HepG2 (cell line): ENCODE data around the gene ITIH3. TPM values are rescaled to one million over a fixed set of nuclear protein-coding genes. Genes with fewer than 3 reads are reported as not detected.

Source experiments
- FOXC1 ChIP-seq: sonication (generic); formaldehyde crosslinking; IDR thresholded peaks from 2 replicates; pipeline ENCODE4 v1.8.0; 2022; ENCODE audit warnings: mild to moderate bottlenecking, missing genetic modification reagents, borderline replicate concordance
- FOXO1 ChIP-seq: sonication (generic); formaldehyde crosslinking; IDR thresholded peaks from 2 replicates; pipeline ENCODE4 v1.4.0; 2020; ENCODE audit warnings: missing genetic modification reagents
- GATAD2A ChIP-seq: IDR thresholded peaks from 2 replicates; pipeline ENCODE4 v1.6.1; 2016
- IKZF4 ChIP-seq: sonication (generic); formaldehyde crosslinking; IDR thresholded peaks from 2 replicates; pipeline ENCODE4 v1.5.1; 2020; ENCODE audit warnings: borderline replicate concordance, mild to moderate bottlenecking, low read depth, missing genetic modification reagents; ENCODE audit errors: not compliant biosample characterization
- NR2F2 ChIP-seq: IDR thresholded peaks from 2 replicates; pipeline ENCODE4 v1.6.1; 2012; ENCODE audit warnings: low read depth, inconsistent platforms, borderline replicate concordance
- PHF20 ChIP-seq: sonication (generic); formaldehyde crosslinking; IDR thresholded peaks from 2 replicates; pipeline ENCODE4 v1.5.0; 2020; ENCODE audit warnings: mild to moderate bottlenecking, missing genetic modification reagents
- SAP130 ChIP-seq: IDR thresholded peaks from 2 replicates; pipeline ENCODE4 v1.6.1; 2016; ENCODE audit warnings: low read depth
- SKI ChIP-seq: fragments of 450-650 bp; IDR thresholded peaks from one replicate; pipeline ENCODE4 v1.6.1; 2018; ENCODE audit warnings: mild to moderate bottlenecking; ENCODE audit not compliant: partially characterized antibody
- SPEN ChIP-seq: sonication (generic); formaldehyde crosslinking; IDR thresholded peaks from 2 replicates; pipeline ENCODE4 v1.5.1; 2020; ENCODE audit warnings: low read depth, mild to moderate bottlenecking, missing genetic modification reagents
- SUZ12 ChIP-seq: fragments of 150-350 bp; IDR thresholded peaks from 2 replicates; pipeline ENCODE4 v1.6.1; 2014; ENCODE audit warnings: low read depth, low read length
- ZNF160 ChIP-seq: sonication (generic); formaldehyde crosslinking; IDR thresholded peaks from 2 replicates; pipeline ENCODE4 v1.8.0; 2022; ENCODE audit warnings: mild to moderate bottlenecking, inconsistent platforms, missing genetic modification reagents
- ZNF709 ChIP-seq: sonication (generic); formaldehyde crosslinking; IDR thresholded peaks from 2 replicates; pipeline ENCODE4 v1.5.0; 2020; ENCODE audit warnings: mild to moderate bottlenecking, missing genetic modification reagents
- ZNF746 ChIP-seq: sonication (generic); formaldehyde crosslinking; IDR thresholded peaks from 2 replicates; pipeline ENCODE4 v1.8.0; 2022; ENCODE audit warnings: mild to moderate bottlenecking, missing genetic modification reagents
- ZSCAN30 ChIP-seq: sonication (generic); formaldehyde crosslinking; IDR thresholded peaks from 2 replicates; pipeline ENCODE4 v1.5.0; 2020; ENCODE audit warnings: mild to moderate bottlenecking, missing genetic modification reagents
- polyA plus RNA-seq, 8 experiments: library from polyadenylated mRNA; depleted of rRNA in 3 of 8; stranded (reverse) in 7 of 8; unstranded in 1 of 8; fragments of >200 nt; fragmentation: Illumina TruSeq in 4 of 8; extraction: Trizol in 4 of 8; gene quantifications; 2 replicates each; pipeline versions ENCODE4 v1.2.1 to v1.2.3, GENCODE V29; 2011 to 2016; ENCODE audit warnings: low read depth in 4 of 8, missing spikeins in 1 of 8, mixed read lengths in 1 of 8; ENCODE audit not compliant: insufficient read depth in 1 of 8
- total RNA-seq, 5 experiments: library from RNA; depleted of rRNA; stranded (reverse); fragments of >200 nt; fragmentation: Illumina TruSeq; extraction: Trizol; gene quantifications; 2 replicates each; pipeline ENCODE4 v1.2.3, GENCODE V29; 2016; ENCODE audit warnings: low read depth in 1 of 5
- TF ChIP-seq, protein P1 (sequence below): sonication (generic); formaldehyde crosslinking; IDR thresholded peaks from 2 replicates; pipeline ENCODE4 v1.4.0; 2020; ENCODE audit warnings: mild to moderate bottlenecking, missing genetic modification reagents, borderline replicate concordance
- TF ChIP-seq, protein P2 (sequence below): IDR thresholded peaks from 2 replicates; pipeline ENCODE4 v1.6.1; 2012; ENCODE audit warnings: inconsistent platforms
- TF ChIP-seq, protein P3 (sequence below): sonication (generic); formaldehyde crosslinking; IDR thresholded peaks from 2 replicates; pipeline ENCODE4 v1.4.0; 2020; ENCODE audit warnings: missing genetic modification reagents
- TF ChIP-seq, protein P4 (sequence below): sonication (generic); formaldehyde crosslinking; IDR thresholded peaks from 2 replicates; pipeline ENCODE4 v1.4.0; 2020; ENCODE audit warnings: missing genetic modification reagents
- TF ChIP-seq, protein P5 (sequence below): sonication (generic); formaldehyde crosslinking; IDR thresholded peaks from 2 replicates; pipeline ENCODE4 v1.4.0; 2020; ENCODE audit warnings: low read depth, mild to moderate bottlenecking, missing genetic modification reagents
- TF ChIP-seq, protein P6 (sequence below): sonication (generic); formaldehyde crosslinking; IDR thresholded peaks from 2 replicates; pipeline ENCODE4 v1.4.0; 2020; ENCODE audit warnings: mild to moderate bottlenecking, missing genetic modification reagents

Gene ITIH3
- total and polyA plus RNA-seq, 2 of the 13 experiments (the other 11 are each of a cell fraction or from before 2014, with no cell fraction given) = 105 to 632 TPM

DNA sequence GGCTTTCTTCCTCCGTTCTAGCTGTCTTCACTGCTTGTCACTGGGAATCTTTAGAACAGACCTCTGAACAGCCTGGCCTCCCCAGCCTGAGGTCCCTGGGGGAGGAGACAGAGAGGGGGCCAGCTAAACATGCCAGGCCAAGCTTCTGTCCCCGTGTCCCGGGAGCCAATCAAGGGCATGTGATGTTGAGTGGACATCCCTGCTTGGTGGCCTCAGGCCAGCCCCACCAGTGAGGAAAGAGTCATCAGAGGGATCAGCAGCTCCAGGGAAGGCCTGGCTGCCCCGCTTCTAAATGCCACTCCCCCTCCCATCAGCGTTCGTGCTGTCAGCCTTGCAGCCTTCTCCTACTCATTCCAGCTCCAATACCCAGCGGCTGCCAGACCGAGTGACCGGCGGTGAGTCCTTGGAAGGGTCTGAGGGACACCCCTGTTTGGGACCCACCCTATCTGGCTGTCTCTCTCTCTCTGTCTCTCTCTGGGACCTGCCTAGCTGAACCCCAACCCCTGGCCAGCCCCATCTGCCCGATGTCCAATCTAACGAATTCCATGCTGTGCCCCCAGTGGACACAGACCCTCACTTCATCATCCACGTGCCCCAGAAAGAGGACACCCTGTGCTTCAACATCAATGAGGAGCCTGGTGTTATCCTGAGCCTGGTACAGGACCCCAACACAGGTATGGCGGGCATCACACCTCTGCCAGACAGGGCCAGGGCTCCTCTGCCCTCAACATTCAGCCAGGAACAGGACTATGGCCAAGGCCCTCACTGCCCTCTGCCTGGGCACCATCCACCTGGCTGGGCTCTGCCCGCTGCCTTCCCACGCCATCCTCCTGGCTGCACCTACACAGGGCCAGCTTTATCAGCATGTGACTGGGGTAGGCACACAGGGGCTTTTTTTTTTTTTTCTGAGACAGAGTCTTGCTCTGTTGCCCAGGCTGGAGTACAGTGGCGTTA lies 6.6 kb upstream of the ITIH3 start (continued):
- TF ChIP-seq, protein P1, sequence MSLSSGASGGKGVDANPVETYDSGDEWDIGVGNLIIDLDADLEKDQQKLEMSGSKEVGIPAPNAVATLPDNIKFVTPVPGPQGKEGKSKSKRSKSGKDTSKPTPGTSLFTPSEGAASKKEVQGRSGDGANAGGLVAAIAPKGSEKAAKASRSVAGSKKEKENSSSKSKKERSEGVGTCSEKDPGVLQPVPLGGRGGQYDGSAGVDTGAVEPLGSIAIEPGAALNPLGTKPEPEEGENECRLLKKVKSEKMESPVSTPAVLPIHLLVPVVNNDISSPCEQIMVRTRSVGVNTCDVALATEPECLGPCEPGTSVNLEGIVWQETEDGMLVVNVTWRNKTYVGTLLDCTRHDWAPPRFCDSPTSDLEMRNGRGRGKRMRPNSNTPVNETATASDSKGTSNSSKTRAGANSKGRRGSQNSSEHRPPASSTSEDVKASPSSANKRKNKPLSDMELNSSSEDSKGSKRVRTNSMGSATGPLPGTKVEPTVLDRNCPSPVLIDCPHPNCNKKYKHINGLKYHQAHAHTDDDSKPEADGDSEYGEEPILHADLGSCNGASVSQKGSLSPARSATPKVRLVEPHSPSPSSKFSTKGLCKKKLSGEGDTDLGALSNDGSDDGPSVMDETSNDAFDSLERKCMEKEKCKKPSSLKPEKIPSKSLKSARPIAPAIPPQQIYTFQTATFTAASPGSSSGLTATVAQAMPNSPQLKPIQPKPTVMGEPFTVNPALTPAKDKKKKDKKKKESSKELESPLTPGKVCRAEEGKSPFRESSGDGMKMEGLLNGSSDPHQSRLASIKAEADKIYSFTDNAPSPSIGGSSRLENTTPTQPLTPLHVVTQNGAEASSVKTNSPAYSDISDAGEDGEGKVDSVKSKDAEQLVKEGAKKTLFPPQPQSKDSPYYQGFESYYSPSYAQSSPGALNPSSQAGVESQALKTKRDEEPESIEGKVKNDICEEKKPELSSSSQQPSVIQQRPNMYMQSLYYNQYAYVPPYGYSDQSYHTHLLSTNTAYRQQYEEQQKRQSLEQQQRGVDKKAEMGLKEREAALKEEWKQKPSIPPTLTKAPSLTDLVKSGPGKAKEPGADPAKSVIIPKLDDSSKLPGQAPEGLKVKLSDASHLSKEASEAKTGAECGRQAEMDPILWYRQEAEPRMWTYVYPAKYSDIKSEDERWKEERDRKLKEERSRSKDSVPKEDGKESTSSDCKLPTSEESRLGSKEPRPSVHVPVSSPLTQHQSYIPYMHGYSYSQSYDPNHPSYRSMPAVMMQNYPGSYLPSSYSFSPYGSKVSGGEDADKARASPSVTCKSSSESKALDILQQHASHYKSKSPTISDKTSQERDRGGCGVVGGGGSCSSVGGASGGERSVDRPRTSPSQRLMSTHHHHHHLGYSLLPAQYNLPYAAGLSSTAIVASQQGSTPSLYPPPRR (CRISPR knock-in tag) = no peak
- TF ChIP-seq NR2F2 (0 out of 2 replicates have a peak, but pooled peaks have one; percentile 13), SAP130 (peak; percentile 53; the same call in 1 of the 2 replicates), FOXC1 (peak; percentile 46; the same call in 1 of the 2 replicates), ZNF709 (CRISPR knock-in tag) (no peak), SKI (no peak), IKZF4 (CRISPR knock-in tag) (no peak), FOXO1 (CRISPR knock-in tag) (0 out of 2 replicates have a peak, but pooled peaks have one; percentile 7), GATAD2A (CRISPR knock-in tag) (0 out of 2 replicates have a peak, but pooled peaks have one; percentile 13), SUZ12 (no peak), PHF20 (no peak), ZNF746 (no peak), ZSCAN30 (CRISPR knock-in tag) (no peak), ZNF160 (CRISPR knock-in tag) (no peak), SPEN (CRISPR knock-in tag) (peak; percentile 38; the same call in 1 of the 2 replicates)
- TF ChIP-seq, protein P2, sequence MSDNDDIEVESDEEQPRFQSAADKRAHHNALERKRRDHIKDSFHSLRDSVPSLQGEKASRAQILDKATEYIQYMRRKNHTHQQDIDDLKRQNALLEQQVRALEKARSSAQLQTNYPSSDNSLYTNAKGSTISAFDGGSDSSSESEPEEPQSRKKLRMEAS = peak; percentile 35; the same call in 1 of the 2 replicates
- TF ChIP-seq, protein P3, sequence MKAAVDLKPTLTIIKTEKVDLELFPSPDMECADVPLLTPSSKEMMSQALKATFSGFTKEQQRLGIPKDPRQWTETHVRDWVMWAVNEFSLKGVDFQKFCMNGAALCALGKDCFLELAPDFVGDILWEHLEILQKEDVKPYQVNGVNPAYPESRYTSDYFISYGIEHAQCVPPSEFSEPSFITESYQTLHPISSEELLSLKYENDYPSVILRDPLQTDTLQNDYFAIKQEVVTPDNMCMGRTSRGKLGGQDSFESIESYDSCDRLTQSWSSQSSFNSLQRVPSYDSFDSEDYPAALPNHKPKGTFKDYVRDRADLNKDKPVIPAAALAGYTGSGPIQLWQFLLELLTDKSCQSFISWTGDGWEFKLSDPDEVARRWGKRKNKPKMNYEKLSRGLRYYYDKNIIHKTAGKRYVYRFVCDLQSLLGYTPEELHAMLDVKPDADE (CRISPR knock-in tag) = no peak
- TF ChIP-seq, protein P4, sequence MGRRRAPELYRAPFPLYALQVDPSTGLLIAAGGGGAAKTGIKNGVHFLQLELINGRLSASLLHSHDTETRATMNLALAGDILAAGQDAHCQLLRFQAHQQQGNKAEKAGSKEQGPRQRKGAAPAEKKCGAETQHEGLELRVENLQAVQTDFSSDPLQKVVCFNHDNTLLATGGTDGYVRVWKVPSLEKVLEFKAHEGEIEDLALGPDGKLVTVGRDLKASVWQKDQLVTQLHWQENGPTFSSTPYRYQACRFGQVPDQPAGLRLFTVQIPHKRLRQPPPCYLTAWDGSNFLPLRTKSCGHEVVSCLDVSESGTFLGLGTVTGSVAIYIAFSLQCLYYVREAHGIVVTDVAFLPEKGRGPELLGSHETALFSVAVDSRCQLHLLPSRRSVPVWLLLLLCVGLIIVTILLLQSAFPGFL (CRISPR knock-in tag) = no peak
- TF ChIP-seq, protein P5, sequence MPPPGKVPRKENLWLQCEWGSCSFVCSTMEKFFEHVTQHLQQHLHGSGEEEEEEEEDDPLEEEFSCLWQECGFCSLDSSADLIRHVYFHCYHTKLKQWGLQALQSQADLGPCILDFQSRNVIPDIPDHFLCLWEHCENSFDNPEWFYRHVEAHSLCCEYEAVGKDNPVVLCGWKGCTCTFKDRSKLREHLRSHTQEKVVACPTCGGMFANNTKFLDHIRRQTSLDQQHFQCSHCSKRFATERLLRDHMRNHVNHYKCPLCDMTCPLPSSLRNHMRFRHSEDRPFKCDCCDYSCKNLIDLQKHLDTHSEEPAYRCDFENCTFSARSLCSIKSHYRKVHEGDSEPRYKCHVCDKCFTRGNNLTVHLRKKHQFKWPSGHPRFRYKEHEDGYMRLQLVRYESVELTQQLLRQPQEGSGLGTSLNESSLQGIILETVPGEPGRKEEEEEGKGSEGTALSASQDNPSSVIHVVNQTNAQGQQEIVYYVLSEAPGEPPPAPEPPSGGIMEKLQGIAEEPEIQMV = no peak; the same call in 1 of the 2 replicates
- TF ChIP-seq, protein P6, sequence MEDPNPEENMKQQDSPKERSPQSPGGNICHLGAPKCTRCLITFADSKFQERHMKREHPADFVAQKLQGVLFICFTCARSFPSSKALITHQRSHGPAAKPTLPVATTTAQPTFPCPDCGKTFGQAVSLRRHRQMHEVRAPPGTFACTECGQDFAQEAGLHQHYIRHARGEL (CRISPR knock-in tag) = no peak
